T-helper 2 cell treated with Interferon-gamma antibody and Interleukin-4, amounts not matched to agents 5 μg/mL and 100 μg/mL, for 36 hours (primary cell): ENCODE data around the gene SH3BP4.

Experiments used
- DNase-seq: peaks from one replicate; pipeline ENCODE4 v3.0.0; 2021; ENCODE audit warnings: low spot score
- H3K27ac Mint-ChIP-seq: one replicate; pipeline ENCODE4 v1.8.0; 2021; ENCODE audit warnings: mild to moderate bottlenecking, mixed read lengths
- H3K27me3 Mint-ChIP-seq: one replicate; pipeline ENCODE4 v1.8.0; 2021; ENCODE audit warnings: low read depth, mixed read lengths
- H3K36me3 Mint-ChIP-seq: one replicate; pipeline ENCODE4 v1.8.0; 2021; ENCODE audit warnings: low read depth, mixed read lengths
- H3K4me1 Mint-ChIP-seq: one replicate; pipeline ENCODE4 v1.8.0; 2021; ENCODE audit warnings: low read depth, mixed read lengths
- H3K4me3 Mint-ChIP-seq: one replicate; pipeline ENCODE4 v1.8.0; 2022; ENCODE audit warnings: mild to moderate bottlenecking, moderate library complexity, mixed read lengths
- H3K9me3 Mint-ChIP-seq: one replicate; pipeline ENCODE4 v1.8.0; 2021; ENCODE audit warnings: mixed read lengths

Gene SH3BP4

DNA sequence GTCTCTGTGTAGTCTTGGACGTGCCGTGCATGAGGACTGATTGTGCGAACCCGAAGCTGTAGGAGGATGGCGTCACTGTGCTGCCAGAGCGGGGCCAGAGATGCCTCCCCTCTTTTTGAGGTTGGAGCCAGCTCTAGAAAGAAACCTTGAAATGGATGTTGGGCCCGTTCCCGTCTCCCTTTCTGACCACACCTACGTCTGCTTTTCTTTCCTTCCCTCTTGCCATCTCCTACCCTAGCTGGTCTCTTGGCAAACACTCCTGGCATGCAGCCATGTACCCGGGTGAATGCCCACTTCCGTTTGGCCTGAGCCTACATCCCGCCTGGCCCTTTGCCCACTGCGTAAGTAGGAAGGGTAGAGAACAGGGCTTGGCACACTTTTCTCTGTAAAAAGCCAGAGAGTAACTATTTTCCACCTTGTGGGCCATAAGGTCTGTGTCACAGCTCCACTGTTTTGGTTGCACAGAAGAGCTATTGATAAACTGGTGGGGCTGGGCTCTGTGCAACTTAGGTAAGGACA, 37.4 kb downstream of the SH3BP4 start:
- no peaks in the 10 kb centered on the region for H3K9me3 Mint-ChIP-seq
- peaks cover 7% of the 10 kb centered on the region for H3K27me3 Mint-ChIP-seq
- H3K36me3 Mint-ChIP-seq = no peaks in the 10 kb centered on the region
- no peaks in the 10 kb centered on the region for H3K4me1 Mint-ChIP-seq
- no peak overlapping the region for H3K27ac Mint-ChIP-seq
- DNase-seq = no peak
- H3K4me3 Mint-ChIP-seq = no peak overlapping the region

GRCh38 chr2:234990300-234990699, 38.5 kb downstream of the SH3BP4 start:
- Mint-ChIP-seq H3K27ac (no peak overlapping the region), H3K9me3 (no peaks in the 10 kb centered on the region), H3K36me3 (no peaks in the 10 kb centered on the region), H3K4me3 (no peak overlapping the region), H3K27me3 (peaks cover 11% of the 10 kb centered on the region), H3K4me1 (no peaks in the 10 kb centered on the region)
- DNase-seq = no peak

DNA sequence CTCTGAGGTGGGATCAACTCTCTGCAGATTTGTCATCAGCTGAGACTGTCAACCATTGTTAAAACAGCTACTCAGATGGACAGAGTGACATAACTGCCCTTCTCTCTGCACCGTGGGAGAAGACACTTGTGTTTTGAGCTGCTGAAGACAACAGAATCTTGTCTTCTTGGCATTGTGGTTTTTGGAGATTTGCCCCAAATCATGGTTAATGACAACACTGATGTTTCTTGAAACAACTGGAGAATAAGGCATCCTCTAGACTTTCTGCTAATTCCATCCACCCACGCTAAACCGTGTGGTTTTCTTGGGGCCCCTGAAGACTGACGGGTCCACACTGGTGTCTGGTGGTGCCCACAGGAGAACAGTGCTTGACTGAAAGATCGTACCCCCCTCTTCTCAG, 39.5 kb downstream of the SH3BP4 start:
- H3K27ac Mint-ChIP-seq = no peak overlapping the region
- no peaks in the 10 kb centered on the region for H3K36me3 Mint-ChIP-seq
- H3K27me3 Mint-ChIP-seq = peaks cover 11% of the 10 kb centered on the region
- H3K9me3 Mint-ChIP-seq = no peaks in the 10 kb centered on the region
- H3K4me3 Mint-ChIP-seq = no peak overlapping the region
- no peak for DNase-seq
- no peaks in the 10 kb centered on the region for H3K4me1 Mint-ChIP-seq

DNA sequence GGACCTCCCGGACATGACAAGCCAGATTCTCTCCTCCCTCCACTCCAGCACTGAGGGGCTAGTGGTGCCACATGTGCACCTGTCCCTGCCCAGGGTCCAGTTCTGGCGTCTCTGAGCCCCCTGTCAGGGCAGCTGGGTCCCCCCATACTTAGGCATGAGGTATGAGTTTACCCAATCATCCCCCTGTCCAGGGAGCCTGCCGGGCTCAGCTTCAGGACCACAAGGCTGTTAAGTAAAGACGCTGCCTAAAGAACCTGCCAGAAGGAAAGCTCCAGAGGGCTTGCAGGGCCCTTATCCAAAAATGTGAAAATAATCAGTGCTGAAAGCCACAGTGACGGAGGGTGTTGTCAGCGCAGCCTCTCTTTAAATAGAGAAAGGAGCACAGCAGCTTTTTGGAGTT, 40.0 kb downstream of the SH3BP4 start:
- Mint-ChIP-seq H3K27me3 (peaks cover 11% of the 10 kb centered on the region), H3K9me3 (no peaks in the 10 kb centered on the region), H3K4me3 (no peak overlapping the region), H3K4me1 (no peaks in the 10 kb centered on the region), H3K36me3 (no peaks in the 10 kb centered on the region), H3K27ac (no peak overlapping the region)
- DNase-seq = no peak

GRCh38 chr2:234992196-234992595, 40.4 kb downstream of the SH3BP4 start:
- H3K27me3 Mint-ChIP-seq = peaks cover 11% of the 10 kb centered on the region
- no peak overlapping the region for H3K4me3 Mint-ChIP-seq
- H3K9me3 Mint-ChIP-seq = no peaks in the 10 kb centered on the region
- no peaks in the 10 kb centered on the region for H3K36me3 Mint-ChIP-seq
- no peak for DNase-seq
- H3K4me1 Mint-ChIP-seq = no peaks in the 10 kb centered on the region
- H3K27ac Mint-ChIP-seq = no peak overlapping the region

DNA sequence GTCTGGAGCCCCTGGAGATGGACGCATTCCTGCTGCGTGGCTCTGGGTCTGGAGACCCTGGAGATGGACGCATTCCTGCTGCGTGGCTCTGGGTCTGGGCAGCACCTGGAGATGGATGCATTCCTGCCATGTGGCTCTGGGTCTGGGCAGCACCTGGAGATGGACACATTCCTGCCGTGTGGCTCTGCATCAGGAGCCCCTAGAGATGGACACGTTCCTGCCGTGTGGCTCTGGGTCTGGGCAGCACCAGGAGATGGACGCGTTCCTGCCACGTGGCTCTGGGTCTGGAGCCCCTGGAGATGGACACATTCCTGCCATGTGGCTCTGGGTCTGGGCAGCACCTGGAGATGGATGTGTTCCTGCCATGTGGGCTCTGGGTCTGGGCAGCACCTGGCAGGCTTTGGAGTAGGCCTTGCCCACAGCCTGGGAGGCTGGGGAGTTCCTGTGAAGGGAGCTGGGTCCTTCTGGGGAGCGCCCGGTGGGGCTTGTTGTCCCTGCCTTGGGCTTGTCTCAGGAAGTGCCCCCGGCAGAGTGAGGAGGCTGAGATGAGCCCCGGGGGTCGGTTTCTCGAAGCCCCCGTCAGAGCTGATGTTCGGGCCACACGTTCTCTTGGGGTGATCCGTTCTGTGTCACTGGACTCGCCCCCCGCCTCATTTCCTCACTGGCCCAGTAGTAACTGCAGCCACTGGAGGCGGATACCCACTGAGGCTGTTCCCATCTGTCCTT, 41.0 kb downstream of the SH3BP4 start:
- no peak for DNase-seq
- Mint-ChIP-seq H3K9me3 (no peaks in the 10 kb centered on the region), H3K36me3 (no peaks in the 10 kb centered on the region), H3K27me3 (peaks cover 11% of the 10 kb centered on the region), H3K4me3 (no peak overlapping the region), H3K4me1 (no peaks in the 10 kb centered on the region), H3K27ac (no peak overlapping the region)

- Mint-ChIP-seq H3K4me3 (no peak overlapping the region), H3K27me3 (peaks cover 11% of the 10 kb centered on the region), H3K36me3 (no peaks in the 10 kb centered on the region), H3K4me1 (no peaks in the 10 kb centered on the region), H3K9me3 (no peaks in the 10 kb centered on the region), H3K27ac (no peak overlapping the region)
- DNase-seq = no peak
Measured at GRCh38 chr2:234993541-234993981, 41.7 kb downstream of the SH3BP4 start.

- no peaks in the 10 kb centered on the region for H3K9me3 Mint-ChIP-seq
Measured at GRCh38 chr2:234994438-234995321, 42.9 kb downstream of the SH3BP4 start.

DNA sequence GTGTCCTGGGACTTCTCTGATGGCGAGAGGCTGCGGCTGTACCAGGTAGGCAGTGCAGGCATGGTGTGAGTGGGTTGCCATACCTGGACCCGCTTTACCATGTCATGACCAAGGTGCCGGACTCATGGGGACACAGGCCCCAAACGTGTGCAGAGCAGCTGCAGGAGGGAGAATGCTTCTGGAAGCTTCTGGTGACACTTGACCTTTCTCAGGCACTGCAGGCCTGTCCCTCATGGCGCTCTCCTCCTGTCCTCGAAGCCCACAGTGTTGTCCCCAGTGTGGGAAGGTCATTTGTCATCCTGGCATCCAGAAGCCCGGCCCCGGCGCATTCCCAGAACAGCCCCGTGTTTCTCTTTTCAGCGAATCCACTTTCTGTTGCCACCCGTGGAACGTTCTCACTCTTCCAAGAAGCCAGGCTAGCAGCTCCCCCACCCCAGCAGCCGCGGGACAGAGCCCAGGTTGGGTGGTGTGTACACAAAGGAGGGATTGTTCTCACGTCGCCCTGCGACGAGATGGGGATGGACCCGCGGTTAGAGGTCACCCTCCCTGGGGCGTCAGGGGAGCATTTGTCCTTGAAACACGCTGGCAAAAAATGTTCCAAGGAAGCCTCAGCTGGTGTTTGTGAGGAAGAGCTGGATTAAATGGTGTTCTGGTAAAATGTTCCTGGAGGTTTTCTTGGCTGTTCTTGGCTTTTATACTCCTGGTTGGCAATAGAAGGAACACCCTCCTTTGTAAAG, 43.7 kb downstream of the SH3BP4 start:
- no peak overlapping the region for H3K4me3 Mint-ChIP-seq
- H3K27me3 Mint-ChIP-seq = peaks cover 11% of the 10 kb centered on the region
- no peaks in the 10 kb centered on the region for H3K9me3 Mint-ChIP-seq
- H3K36me3 Mint-ChIP-seq = no peaks in the 10 kb centered on the region
- DNase-seq = no peak
- no peak overlapping the region for H3K27ac Mint-ChIP-seq
- H3K4me1 Mint-ChIP-seq = no peaks in the 10 kb centered on the region

More at GRCh38 chr2:234994438-234995321, 42.9 kb downstream of the SH3BP4 start:
- peaks cover 11% of the 10 kb centered on the region for H3K27me3 Mint-ChIP-seq
- DNase-seq = no peak
- no peaks in the 10 kb centered on the region for H3K4me1 Mint-ChIP-seq
- no peak overlapping the region for H3K4me3 Mint-ChIP-seq
- no peak overlapping the region for H3K27ac Mint-ChIP-seq
- no peaks in the 10 kb centered on the region for H3K36me3 Mint-ChIP-seq

DNA sequence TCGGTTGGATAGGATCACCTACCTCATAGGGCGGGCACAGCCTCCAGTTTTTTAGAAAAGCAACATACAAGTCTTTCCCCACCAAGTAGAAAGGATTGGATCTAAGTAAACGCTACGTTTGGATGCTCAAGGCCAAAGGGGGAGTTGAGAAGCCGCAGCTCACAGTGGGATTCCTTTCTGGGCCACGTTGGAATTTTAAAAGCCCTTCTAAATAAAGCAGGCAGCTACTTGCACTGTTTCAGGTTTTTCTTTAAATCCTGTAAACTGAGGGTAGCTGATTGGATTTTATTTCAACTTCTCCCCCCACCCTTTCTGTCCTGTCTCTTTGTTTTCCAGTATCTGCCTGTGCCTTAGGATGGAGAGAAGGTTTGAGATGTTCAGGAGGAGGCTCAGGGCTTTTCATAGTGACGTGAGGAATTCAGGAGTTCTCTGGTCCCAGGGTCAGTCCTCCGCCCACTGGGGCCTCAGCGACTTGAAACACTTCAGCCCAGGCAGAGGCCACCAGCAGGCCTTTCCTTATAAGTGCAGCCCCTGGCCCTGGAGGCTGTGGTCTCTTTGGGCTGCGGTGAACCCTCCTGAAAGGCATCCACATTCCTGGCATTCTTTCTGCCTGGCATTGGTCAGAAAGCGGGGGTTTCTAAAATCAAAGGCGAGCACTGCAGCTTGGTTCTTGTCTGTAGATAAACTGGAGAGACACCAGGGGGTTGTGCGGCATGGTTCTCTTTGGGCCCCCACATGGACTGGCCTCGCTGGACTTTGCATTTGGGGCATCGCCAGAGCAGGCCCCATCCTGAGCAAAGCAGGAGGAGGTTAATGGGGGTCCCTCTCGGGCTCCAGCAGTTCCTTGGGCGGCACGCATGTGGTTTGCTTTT, 44.5 kb downstream of the SH3BP4 start:
- Mint-ChIP-seq H3K9me3 (no peaks in the 10 kb centered on the region), H3K4me3 (no peak overlapping the region)

DNA sequence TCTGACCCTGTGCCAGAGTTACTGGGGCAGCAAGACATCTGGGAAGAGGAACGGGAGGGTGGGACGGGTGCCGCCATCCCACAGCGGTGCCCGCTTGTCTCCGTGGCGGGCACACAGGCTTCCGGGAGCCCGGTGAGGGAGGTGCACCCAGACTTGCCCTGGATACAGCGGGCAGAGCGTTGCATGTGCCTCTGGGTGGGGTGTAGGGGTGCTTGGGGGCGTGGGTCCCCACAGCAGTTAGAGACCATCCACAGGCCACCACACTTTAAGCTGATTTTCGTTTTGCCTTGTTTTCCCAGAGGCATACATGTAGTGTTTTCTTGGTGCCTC, 45.1 kb downstream of the SH3BP4 start:
- Mint-ChIP-seq H3K27ac (no peak overlapping the region), H3K4me3 (no peak overlapping the region), H3K9me3 (no peaks in the 10 kb centered on the region), H3K27me3 (peaks cover 11% of the 10 kb centered on the region), H3K4me1 (no peaks in the 10 kb centered on the region), H3K36me3 (no peaks in the 10 kb centered on the region)
- DNase-seq = no peak

More for the DNA sequence above, 44.5 kb downstream of the SH3BP4 start:
- DNase-seq = no peak
- no peak overlapping the region for H3K27ac Mint-ChIP-seq
- H3K27me3 Mint-ChIP-seq = peaks cover 11% of the 10 kb centered on the region
- H3K36me3 Mint-ChIP-seq = no peaks in the 10 kb centered on the region
- no peaks in the 10 kb centered on the region for H3K4me1 Mint-ChIP-seq

- H3K27ac Mint-ChIP-seq = no peak overlapping the region
- H3K4me3 Mint-ChIP-seq = no peak overlapping the region
- H3K36me3 Mint-ChIP-seq = no peaks in the 10 kb centered on the region
- no peaks in the 10 kb centered on the region for H3K4me1 Mint-ChIP-seq
- no peaks in the 10 kb centered on the region for H3K9me3 Mint-ChIP-seq
- DNase-seq = no peak
- peaks cover 11% of the 10 kb centered on the region for H3K27me3 Mint-ChIP-seq
Measured at GRCh38 chr2:234997389-234997788, 45.6 kb downstream of the SH3BP4 start.
